Gastroesophageal sphincter (tissue), 4 donors: ENCODE data around the gene HOXC10. TPM values are rescaled to one million over a fixed set of nuclear protein-coding genes. Genes with fewer than 3 reads are reported as not detected.

Experiments used
- ATAC-seq: fragments of 150-250 bp; one replicate; pipeline ENCODE4 v1.9.1; 2016; ENCODE audit warnings: mild to moderate bottlenecking, moderate library complexity
- H3K27ac ChIP-seq, 4 donors: fragments of 200-600 bp; sonication (generic) in 3 of 4; 1 replicate in 3 of 4; 2 replicates in 1 of 4; pipeline ENCODE4 v1.5.1; 2016 to 2019
- H3K27me3 ChIP-seq: fragments of 200-600 bp; sonication (generic); one replicate; pipeline ENCODE4 v1.5.1; 2019
- H3K36me3 ChIP-seq, 2 donors: fragments of 200-600 bp; sonication (generic); one replicate each; pipeline ENCODE4 v1.5.1; 2019; ENCODE audit warnings: control low read depth in 1 of 2
- H3K4me1 ChIP-seq, 3 donors: fragments of 200-600 bp; sonication (generic); 1 replicate in 2 of 3; 2 replicates in 1 of 3; pipeline ENCODE4 v1.5.1; 2016 to 2019; ENCODE audit warnings: control low read depth in 2 of 3
- H3K4me3 ChIP-seq, 2 donors: fragments of 200-600 bp; sonication (generic); one replicate each; pipeline ENCODE4 v1.5.1; 2019; ENCODE audit warnings: mild to moderate bottlenecking in 1 of 2, moderate library complexity in 1 of 2
- H3K9me3 ChIP-seq, 3 donors: fragments of 200-600 bp; sonication (generic); one replicate each; pipeline ENCODE4 v1.5.1; 2017 to 2019; ENCODE audit warnings: control low read depth in 2 of 3
- EP300 ChIP-seq: sonication (generic); formaldehyde crosslinking; IDR thresholded peaks from one replicate; pipeline ENCODE4 v1.6.1; 2017; ENCODE audit warnings: antibody characterized with exemption, mild to moderate bottlenecking
- POLR2A ChIP-seq, 2 donors: fragments of 450-650 bp; IDR thresholded peaks; one replicate each; pipeline ENCODE4 v1.6.1; 2017; ENCODE audit warnings: antibody characterized with exemption in 2 of 2, mild to moderate bottlenecking in 2 of 2, moderate library complexity in 1 of 2
- POLR2AphosphoS5 ChIP-seq: sonication (generic); formaldehyde crosslinking; IDR thresholded peaks from one replicate; pipeline ENCODE4 v1.6.1; 2017; ENCODE audit warnings: antibody characterized with exemption
- WGBS, 2 donors: methylation state at CpG; one replicate each; pipeline ENCODE4 v1.1.5; 2018; ENCODE audit warnings: low coverage in 1 of 2; 5-methylcytosine and 5-hydroxymethylcytosine counted together
- total RNA-seq, 4 donors: library from RNA; depleted of rRNA; stranded (reverse); fragments of >200 nt; gene quantifications; one replicate each; pipeline ENCODE4 v1.1.0, GENCODE V29; 2016
- TF ChIP-seq, protein P1 (sequence below), 4 experiments: fragments of 200-600 bp in 2 of 4; fragments of 450-650 bp in 2 of 4; sonication (generic) in 1 of 4; IDR thresholded peaks; one replicate each; pipeline ENCODE4 v1.5.1; 2017 to 2019; ENCODE audit warnings: antibody characterized with exemption in 4 of 4, mild to moderate bottlenecking in 2 of 4, moderate library complexity in 2 of 4

HOXC10 gene
- total RNA-seq, result not detected

DNA sequence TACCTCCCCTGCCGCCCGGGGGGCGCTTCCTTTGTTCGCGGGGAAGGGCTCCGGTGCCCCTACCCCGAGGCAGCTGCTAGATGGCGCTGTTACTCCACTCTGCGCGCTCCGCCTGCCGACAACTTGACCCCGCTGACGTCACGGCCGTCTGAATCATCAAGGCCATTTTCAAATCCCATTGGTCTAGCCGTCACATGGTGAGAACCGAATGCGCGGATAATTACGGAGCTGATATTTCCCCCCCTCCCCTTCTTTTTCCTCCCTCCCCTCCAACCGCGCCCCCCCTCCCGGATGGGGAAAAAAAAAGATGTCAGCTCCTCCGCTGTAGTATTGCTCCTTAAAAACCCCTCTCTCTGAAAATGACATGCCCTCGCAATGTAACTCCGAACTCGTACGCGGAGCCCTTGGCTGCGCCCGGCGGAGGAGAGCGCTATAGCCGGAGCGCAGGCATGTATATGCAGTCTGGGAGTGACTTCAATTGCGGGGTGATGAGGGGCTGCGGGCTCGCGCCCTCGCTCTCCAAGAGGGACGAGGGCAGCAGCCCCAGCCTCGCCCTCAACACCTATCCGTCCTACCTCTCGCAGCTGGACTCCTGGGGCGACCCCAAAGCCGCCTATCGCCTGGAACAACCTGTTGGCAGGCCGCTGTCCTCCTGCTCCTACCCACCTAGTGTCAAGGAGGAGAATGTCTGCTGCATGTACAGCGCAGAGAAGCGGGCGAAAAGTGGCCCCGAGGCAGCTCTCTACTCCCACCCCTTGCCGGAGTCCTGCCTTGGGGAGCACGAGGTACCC is at the start of gene HOXC10:
Gene HOXC10 (plus strand): TSS at position 246 of the 791 bp plus-strand sequence. CDS start 114 bp downstream, at position 360.
- peaks cover 100% of the 10 kb centered on the region for H3K27me3 ChIP-seq
- peak; percentile 78 for ATAC-seq

DNA sequence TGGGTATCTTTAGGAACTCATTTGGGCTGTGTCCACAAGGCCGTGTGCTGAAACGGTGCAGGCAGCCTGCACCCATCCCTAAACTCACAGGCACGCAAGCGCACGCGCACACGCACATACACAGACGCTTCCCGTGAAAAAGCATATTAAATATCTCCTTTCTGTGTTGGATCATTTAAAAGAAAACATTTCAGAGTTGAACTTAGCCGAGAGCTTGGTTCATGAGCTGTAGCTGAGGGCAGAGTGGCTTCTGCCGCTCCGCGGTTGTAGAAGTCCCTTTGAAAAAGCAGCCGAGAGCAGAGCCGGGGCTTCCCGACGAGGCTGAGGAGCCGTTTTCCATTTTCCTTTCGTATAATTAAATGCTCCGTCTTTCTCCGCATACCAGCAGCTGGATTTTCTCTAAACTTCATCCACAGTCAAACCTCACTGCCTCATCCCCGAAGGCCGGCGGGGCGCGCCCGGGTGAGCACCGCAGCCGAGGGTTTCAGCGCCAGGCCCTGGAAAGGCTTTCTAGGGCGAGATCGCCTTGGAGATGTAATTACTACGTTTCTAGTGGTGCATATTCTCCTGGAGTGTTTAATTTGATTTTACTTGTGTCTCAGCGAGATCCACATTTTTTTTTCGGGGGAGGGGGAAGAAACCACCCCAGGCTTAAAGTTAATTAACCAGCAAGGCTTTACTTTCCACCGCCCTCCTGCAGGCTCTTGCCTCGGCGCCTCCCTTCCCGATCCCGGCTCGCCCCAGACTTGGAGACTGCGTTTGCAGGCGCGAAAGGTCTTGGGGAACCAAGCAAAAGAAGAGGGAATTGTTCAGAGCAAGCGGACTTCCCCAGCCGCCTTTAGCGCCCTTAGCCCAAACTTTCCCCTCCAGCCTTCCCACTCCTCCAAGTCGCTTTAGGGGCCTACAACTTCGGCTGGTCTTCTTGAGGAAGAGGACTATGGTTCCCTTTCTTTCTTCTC is 49.3 kb upstream of the HOXC10 start:
- Histone ChIP-seq H3K27me3 (peaks cover 100% of the 10 kb centered on the region), H3K9me3 (no peaks in the 10 kb centered on the region), H3K4me1 (peaks cover 0 to 32% (median 12%) of the 10 kb centered on the region in 3 donors), H3K36me3 (no peaks in the 10 kb centered on the region), H3K27ac (no peak overlapping the region), H3K4me3 (no peak overlapping the region)
- no peak for TF ChIP-seq EP300
- TF ChIP-seq, protein P1, sequence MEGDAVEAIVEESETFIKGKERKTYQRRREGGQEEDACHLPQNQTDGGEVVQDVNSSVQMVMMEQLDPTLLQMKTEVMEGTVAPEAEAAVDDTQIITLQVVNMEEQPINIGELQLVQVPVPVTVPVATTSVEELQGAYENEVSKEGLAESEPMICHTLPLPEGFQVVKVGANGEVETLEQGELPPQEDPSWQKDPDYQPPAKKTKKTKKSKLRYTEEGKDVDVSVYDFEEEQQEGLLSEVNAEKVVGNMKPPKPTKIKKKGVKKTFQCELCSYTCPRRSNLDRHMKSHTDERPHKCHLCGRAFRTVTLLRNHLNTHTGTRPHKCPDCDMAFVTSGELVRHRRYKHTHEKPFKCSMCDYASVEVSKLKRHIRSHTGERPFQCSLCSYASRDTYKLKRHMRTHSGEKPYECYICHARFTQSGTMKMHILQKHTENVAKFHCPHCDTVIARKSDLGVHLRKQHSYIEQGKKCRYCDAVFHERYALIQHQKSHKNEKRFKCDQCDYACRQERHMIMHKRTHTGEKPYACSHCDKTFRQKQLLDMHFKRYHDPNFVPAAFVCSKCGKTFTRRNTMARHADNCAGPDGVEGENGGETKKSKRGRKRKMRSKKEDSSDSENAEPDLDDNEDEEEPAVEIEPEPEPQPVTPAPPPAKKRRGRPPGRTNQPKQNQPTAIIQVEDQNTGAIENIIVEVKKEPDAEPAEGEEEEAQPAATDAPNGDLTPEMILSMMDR (IDR thresholded peaks at IDR 0.05), result no peak
- no peak for ATAC-seq
- 6 to 8% methylated on average over 38 to 46 of the region's 49 CpGs for WGBS, 2 donors

More for the DNA sequence above, at the start of gene HOXC10:
- Histone ChIP-seq H3K4me1 (peaks cover 0 to 36% (median 16%) of the 10 kb centered on the region in 3 donors), H3K27ac (no peak within 1 kb of the TSS), H3K9me3 (no peaks in the 10 kb centered on the region), H3K36me3 (no peaks in the 10 kb centered on the region), H3K4me3 (peak within 1 kb of the TSS in 1 of 2 donors; percentile 28)
- TF ChIP-seq POLR2A (IDR thresholded peaks at IDR 0.05), result no peak
- TF ChIP-seq, protein P1 (IDR thresholded peaks at IDR 0.05), result peak in 3 of 4 experiments; percentile 26 to 70 (median 44)
- WGBS, 2 donors, result 1% methylated on average over 15 of the region's 55 CpGs; no CpG with 5 or more reads in 1 of the 2 donors

DNA sequence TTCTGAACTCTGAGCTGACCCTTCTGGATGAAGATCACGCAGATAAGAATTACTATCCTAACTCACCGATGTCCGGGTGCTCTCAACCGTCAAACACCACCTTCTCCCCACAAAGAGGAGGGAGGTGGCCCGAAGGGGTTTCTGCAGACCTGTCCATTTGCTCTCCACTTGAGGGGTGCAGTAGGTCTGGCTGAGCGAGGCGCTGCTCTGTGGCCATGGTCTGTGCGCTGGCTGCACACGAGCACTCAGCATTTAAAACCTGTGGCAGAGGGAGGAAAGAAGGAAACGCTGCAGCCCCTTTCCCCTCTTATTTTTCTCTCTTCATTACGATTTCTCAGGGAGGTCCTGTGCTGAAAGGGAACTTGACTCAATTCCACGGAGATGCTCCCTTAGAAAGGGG is 47.8 kb upstream of the HOXC10 start:
- Histone ChIP-seq H3K4me3 (no peak overlapping the region), H3K27me3 (peaks cover 100% of the 10 kb centered on the region), H3K27ac (no peak overlapping the region), H3K9me3 (no peaks in the 10 kb centered on the region), H3K4me1 (peaks cover 0 to 32% (median 12%) of the 10 kb centered on the region in 3 donors), H3K36me3 (no peaks in the 10 kb centered on the region)
- no peak for TF ChIP-seq POLR2AphosphoS5
- TF ChIP-seq EP300, result no peak
- WGBS, 2 donors, result 15 to 20% methylated on average over 1 to 8 of the region's 12 CpGs
- no peak for ATAC-seq

- no peak overlapping the region for H3K27ac ChIP-seq
- TF ChIP-seq EP300 (no peak), POLR2A (IDR thresholded peaks at IDR 0.05) (no peak), POLR2AphosphoS5 (no peak)
- TF ChIP-seq, protein P1 (IDR thresholded peaks at IDR 0.05), result no peak
- 13 to 17% methylated on average over 19 to 23 of the region's 23 CpGs for WGBS, 2 donors
- peaks cover 0 to 32% (median 12%) of the 10 kb centered on the region in 3 donors for H3K4me1 ChIP-seq
- peaks cover 100% of the 10 kb centered on the region for H3K27me3 ChIP-seq
- no peak overlapping the region for H3K4me3 ChIP-seq
- no peaks in the 10 kb centered on the region for H3K36me3 ChIP-seq
- H3K9me3 ChIP-seq, result no peaks in the 10 kb centered on the region
- ATAC-seq, result no peak
Measured at GRCh38 chr12:53937596-53938325, 47.2 kb upstream of the HOXC10 start.
